GM18517 (cell line): ENCODE results near the gene PHF1.

ENCODE experiments used
- ATAC-seq: cut with Tn5 transposase; IDR thresholded peaks from one replicate; pipeline ENCODE4 v1.9.1; 2021; ENCODE audit warnings: mild to moderate bottlenecking, moderate library complexity; ENCODE audit not compliant: unreplicated experiment

Gene PHF1

DNA sequence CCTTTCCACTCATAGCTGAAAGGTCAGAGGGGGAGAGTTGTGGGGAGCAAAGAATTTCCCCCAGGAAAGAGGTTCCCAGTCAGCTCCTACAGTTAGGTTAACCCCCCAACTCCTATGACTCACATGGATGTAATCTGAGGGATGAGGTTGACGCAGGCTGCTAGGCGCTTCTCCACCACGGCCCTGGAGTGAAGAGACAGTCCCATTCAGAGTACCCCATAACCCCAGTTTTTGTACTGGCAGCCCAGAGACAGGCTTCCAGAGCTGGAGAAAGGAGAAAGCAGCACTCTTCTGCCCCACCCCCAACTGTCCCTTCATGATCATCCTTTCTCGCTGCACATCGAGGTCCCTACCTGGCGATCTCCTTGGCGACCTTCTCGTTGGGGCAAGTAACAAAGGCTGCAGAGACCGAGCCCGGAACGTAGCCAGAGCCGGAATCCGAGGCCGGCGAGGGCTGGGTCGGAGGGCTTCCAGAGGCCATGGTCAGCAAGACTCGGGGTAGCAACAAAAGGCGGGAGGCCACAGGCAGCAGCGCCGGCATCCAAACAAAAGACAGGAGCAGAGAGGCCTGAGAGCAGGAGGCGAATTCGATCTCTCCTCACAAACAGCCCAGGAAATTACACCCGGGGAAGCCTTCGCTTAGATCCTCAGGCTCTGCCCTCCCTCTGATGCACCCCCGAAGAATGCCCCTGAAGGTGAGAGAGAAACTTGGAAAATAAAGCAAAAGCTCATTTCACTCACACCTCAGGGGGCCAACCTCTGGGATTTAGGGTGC, 6.5 kb downstream of the PHF1 start:
- no peak for ATAC-seq

DNA sequence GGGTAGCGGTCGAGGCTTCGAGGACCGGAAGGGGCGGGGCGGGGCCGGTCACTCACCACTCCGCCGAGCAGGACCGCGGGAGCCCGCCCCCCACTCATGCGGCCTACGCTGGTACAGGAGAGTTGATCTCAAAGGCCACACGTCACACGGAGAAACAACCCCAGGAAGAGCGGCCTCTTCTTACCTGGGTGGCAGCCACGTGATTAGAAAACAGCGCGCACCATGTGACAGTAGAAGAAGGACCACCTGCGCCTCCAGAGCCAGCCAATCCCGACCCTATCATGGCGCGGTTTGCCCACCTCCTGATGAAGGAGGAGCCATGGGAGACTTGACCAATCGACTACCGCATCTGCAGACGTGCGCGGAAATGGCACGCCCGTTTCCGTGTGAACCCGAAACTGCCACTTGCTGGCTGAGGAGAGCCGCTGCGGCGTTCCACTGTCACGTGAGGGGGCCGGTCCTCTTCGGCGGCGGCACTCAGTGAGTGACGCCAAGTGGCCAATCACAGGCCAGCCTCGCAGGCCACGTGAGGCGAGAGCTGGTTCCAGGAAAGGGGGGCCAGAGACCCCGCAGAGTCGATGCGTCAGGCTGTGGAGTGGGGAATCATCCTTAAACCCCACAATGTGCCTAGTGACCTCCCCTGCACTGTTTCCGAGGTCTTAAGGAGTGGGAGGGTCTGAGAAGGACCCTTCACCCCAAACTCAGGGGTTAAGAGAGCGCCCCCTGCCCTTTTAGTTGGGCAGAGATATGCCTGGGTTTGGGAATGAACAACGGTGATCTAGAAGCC, 7.3 kb downstream of the PHF1 start, which contains the start of gene CUTA:
CUTA (minus strand) TSS at position 205 of the 787 bp plus-strand sequence; CDS start at position 98, 107 bp downstream.
- peak; percentile 85 for ATAC-seq

DNA sequence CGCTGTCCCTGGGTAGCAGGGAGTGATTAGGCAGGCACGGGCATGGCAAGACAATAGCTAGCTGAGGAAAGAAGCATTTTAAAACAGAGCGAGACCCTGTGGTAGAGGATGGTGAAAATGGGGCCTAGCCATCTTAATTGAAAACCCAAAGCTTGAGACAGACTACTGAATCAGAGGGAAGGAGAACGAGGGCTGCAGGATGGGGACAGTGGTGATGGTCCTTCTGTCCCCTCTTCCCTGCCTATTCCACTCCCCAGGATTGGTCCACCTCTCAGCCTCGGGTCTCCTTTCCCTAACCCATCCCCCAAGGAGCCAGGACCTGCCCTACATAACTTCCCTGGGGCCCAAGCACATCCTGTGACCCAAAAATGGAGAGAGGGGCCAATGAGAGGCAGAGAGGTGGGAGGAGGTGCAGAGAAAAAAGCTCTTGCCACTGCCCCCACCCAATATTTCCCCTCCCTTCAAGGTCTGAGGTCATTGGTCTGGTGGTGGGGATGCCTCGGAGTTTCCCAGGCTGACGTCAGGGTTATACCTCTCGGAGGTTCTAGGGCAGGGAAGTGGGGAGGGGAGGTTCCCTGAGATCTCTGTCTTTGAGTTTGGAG, 8.0 kb downstream of the PHF1 start:
- no peak for ATAC-seq

DNA sequence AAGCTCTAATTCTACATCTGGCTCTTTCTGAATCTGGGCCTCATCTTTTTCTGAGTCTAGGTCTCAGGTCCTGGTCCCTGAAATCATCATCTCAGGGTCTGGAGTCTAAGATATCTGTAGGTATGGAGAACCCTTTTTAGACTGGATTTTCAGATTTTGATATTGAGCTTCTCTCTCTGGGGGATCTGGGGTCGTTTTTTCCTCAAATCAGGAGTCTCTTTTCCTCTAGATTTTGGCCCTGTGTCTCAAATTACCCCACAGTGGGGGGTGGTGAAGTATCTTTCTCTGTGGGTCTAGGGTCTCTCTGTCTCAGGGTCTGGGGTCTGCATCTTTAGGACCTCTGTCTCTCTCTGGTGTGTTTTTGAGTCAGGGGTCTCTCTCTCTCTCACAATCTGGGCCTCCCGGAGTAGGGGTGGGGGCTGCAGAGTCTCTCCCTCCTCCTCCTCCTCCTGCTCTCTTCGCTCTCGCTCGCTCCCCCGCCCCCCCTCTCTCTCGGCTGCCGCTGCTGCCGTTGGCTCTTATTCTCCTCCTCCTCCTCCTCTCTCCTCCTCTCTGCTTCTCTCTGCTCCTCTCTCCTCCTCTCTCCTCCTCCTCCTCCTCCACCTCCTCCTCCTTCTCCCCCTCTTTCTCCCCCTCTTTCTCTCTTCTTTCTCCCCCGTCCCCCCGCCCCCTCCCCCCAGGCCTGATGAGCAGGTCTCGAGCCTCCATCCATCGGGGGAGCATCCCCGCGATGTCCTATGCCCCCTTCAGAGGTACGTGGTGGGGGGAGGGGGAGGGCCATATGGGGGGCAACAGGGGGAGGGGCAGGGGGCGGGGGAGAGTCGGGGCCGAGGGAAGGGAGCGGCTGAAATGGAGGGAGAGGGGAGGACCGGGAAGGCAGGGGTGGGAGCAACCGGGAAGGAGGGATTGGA, 9.0 kb downstream of the PHF1 start, which contains the start of gene SYNGAP1:
SYNGAP1 (plus strand) TSS at position 486 of the 911 bp plus-strand sequence; CDS start at position 686, 200 bp downstream.
- no peak for ATAC-seq

DNA sequence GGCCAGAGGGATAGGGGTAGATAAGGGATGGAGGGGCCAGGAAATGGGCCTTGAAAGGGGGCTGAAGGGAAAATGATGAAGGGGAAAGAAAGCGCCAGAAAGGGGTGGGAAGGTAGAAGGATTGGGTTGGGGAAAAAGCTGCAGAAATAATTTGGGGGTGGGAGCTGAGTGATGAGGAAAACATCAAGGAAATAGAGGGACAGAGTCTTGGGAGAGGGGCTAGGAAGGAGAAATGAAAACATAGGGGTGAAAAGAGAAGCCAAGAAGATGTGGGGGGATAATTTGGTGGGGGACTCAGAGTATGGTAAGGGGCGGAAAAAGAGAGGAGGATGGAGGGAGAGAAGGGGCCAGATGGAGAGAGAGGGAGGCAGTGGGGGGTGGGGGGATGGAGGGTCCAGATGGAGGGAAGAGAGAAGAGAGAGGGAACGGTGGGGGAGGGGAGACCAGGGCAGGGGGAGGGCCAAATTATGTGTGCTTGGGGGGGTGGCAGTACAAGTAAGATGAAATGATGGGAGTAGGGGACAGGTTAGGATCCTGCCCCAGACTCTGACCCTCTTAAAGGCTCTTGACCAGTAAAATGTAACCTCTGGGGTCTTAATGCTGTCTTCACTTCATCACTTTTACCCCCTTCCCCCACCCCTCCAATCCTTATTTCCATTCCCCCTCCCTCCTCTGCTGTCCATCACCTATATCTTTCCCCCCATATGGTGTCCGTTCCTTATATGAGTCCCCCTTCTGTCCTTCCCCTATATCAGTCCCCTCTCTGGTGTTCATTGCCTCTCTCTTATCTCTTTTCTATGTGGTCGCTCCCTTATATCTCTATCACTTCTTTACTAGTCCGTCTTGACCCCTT, 9.9 kb downstream of the PHF1 start:
- ATAC-seq: no peak

DNA sequence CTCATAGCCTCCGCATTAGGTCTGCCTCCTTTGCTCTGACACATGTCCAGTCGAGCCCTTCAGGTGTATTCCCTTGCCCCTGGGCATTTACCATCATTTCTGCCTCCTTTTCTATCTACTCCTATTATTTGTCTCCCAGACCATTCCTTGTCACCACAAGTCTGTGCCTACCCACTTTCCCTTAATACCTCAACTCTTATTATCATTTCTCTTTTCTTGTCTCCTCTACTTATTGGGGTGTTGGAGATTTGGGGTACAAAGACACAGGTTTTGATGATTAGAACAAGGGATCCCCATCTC, 10.5 kb downstream of the PHF1 start:
- ATAC-seq: no peak

DNA sequence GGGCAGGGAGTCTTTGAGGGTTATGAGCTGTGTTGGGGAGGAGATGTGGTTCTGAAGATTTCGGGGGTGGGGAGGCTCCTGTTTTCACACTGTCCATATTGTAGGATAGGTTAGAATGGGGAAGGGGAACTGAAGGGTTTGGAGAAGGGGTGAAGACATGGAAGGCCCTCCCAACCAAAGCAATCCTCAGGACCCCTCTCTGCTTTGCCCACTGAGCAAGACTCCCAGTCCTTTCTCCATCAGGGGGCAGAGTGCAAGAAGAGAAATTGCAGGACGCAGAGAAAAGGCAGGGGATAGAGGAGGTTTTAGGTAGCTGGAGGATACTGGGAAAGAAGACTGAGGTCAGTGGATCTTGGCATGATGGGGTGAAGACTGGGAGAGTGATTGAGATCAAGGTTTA, 13.0 kb downstream of the PHF1 start:
- ATAC-seq: no peak

DNA sequence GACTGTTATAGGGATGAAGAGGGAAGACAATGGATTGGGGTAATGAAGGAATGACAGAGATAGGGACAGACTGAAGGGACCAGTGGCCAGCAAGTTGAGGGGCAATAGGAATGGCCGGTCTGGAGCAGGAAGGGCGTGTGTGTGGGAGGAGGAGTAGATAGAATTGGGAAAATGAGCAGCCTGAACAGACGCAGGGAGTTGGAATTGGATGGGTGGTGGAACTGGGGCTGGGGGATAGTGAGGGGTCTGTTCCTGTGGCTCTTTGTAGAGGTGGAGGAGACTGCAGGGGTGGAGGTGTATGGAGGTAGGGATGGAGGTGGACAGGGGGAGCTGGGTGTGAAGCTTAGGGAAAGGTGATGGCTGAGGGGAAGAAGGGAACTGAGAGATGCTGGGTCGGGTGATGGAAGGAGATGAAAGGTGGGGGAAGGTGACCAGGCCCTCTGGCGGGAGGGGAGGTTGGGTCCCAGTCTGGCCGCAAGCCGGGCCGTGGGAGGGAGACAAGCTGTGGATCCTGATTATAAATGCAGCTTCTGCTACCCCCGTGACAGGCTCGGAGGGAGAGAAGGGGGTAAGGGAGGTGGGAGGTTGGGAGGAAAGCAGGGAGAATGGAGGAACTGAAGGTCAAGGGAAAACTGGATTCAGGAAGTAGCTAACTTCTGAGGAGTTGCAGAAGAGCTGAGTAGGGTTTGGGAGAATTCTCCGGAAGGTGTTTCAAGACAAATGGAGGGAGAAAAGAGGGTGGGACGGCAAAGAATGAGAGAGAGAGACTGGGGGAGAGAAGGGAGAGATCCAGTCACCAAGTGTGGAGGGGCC, 14.2 kb downstream of the PHF1 start:
- no peak for ATAC-seq

DNA sequence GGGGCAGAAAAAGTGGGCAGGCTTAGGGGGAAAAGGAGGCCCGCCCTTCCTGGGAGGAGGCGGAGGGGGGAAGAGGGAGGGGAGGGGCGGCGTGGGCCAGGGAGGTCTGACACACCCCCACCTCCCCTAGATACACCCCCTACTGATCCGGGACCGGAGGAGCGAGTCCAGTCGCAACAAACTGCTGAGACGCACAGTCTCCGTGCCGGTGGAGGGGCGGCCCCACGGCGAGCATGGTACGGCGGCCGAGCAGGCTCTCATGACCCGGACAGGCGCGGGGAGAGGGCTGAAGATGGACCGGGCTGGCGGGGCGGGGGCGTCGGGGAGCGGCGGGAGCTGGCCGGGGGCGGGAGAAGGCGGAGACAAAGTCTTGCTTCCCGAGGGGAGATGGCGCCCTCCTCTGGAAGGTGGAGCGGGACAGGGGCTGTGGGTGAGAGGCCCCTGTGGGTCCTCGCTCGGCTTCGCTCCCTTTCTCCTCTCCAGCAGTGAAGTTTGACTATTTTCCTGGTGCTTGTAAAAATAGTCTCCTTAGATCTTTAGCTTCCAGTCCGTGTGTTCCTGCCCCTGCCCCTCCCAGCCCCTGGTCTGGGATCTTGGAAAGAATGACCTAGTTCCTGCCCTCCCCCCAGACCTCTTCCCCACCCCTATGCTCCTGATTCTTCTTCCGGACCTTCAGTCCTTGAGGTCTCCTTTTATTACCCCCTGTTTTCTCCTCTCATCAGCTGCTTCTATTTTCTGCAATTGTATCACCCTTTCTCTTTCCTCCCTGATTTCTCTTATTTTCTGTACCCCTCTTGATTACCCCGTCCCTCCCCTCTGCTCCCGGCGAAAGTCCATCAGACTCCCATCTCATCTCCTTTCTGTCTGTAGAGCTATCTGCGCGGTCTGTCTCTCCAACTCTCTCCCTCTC, 15.1 kb downstream of the PHF1 start:
- ATAC-seq: no peak

DNA sequence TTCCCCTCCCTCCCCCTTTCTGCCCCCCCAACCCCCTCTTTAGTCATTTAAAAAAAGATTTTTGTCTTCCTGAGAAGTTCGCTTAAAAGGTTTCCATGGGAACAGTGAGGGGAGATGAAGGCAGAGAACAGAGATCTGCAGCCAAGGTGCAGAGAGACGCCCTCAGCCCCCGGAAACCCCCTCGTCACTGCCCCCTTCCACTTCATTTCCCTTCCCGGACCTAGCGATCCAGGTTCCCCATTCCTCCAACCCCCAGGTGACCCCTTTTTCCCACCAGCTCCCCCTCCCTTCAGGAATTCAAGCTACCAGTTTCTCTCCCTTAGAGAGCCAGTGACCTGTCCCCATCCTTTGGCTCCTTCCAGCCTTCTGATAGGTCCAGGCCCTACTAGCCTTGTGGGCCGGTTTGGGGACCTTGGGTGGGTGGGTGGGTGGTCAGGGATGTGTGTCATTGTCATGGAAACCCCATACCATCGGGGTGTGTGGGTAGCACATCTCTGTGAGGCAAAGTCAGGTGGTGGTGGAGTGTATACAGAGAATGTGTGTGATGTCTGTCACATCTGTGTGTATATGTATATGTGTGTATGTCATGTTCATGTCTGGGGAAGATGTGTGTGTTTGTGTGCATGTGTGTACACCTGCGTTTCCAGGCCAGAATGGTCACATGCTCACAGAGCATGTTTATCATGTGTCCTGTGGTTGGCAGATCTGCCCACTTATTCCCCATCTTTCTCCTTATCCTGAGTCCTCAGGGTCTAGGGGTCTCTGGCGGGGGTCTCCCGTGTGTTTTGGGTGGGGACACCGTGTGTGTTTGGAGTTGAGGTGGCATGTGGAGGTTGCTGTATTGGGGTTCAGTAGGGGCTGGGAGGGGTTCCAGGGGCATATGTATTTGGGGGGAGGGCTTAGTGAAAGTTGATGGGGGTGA, 16.0 kb downstream of the PHF1 start:
- ATAC-seq: no peak

DNA sequence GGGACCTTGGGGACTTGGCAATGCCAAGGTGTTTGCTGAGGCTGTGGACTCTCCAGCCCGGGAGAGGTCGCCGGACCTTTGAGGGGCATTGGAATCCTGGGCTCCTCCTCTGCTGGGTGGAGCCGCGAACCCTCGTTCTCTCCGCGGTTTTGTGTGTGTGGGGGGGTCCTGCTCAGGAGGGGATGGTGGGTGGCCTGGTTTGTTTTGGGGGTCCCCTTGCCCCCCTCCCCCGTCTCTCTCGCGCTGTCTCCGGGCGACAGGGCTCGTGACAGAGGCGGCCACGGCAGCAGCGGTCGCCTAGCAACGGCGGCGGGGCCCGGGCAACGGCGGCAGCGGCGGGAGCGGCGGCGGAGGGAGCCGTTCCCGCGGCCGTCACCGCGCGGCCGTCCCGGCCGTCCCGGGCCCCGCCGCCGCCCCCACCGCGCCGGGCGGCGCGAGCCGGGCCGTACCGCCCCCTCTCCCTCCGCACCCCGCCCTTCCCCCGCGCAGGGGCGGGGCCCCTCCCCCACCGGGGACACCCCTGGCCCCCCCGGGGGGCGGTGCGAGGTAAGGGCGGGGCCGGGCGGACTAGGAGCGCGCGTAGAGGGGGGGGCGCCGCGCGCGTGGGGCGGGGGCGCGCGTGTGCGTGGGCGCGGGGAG, 16.9 kb downstream of the PHF1 start:
- no peak for ATAC-seq

DNA sequence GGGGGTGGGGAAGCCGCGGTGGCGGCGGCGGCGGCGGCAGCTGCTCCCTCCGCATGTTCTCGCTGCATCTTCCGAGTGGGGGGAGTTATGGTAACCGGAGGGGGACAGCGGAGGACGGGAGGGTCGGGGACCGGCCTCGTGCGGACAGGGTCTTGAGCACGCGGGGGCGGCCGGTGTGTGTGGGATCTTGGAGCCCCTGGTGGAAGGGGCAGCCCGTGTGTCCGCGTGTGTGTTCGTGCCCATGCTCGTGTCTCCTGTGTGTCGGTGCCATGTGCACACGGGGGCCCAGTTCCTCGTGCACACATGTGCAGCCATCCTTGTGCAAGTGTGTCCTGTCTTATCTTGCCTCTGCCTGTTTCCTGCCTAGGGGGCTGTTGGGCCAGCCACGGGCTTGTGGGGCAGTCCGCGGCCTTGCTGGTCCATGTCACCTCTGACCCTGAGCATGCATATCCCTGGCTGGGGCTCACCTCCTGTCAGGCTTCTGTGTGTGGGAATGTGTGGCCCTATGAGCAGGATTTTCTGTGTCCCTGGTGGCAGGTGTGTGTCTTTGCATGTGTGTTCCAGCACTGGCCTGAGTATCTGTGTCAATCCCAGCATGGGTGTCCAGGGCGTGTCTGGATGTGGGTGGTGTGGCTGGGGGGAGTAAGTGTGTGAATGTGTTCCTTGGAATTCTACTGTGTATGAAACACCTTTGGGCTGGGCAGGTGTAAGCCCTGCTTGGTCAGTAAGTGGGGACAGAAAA, 17.6 kb downstream of the PHF1 start:
- no peak for ATAC-seq

DNA sequence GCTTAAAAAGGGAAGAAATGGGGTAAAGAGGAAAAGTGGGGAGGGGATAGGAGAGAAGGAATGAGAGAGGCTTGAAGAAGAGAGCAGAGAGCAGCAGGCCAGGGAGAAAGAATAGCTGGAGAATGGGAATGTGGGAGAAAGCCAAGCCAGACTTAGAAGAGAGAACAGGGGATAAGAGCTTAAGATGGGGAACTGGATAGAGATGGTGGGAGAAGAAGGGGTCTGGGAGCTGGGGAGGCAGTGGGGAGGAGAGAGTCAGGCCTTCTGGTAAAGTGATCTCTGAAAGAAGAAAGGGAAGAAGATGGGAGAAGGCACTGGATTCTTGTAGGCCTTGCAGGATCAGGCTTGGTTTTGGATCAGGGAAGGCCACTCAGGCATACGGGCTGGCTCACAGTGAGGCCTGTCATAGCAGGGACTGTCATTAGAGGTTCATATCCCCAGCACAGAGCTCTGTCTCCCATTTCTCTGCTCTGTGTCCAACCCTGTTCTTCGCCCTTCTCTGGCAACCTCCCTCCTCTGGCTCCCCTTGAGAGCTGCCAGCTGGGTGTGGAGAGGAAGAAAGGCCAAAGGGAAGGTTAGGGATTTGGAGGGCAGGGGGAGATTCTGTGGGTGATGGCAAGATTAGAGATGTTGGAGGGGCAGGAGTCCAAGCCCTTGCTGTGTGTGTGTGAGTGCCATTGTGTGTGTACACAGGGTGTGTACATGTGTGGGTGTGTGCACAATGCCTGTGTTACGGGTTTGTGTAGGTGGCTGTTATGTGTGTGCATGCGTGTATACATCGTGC, 18.3 kb downstream of the PHF1 start:
- no peak for ATAC-seq

DNA sequence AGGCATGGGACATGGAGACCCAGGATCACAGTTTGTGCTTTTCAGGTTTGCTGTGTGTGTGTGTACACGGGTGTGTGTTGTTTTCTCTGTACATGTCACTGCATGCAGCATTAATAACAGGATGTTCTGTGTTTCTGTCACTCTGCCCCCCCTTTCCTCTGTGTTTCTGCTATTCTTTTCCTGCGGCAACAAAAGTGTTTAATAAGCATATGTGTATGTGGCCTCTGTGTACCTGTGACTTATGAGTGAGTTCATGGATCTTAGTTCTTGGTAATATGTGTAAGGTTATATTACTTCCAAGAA, 18.9 kb downstream of the PHF1 start:
- no peak for ATAC-seq

DNA sequence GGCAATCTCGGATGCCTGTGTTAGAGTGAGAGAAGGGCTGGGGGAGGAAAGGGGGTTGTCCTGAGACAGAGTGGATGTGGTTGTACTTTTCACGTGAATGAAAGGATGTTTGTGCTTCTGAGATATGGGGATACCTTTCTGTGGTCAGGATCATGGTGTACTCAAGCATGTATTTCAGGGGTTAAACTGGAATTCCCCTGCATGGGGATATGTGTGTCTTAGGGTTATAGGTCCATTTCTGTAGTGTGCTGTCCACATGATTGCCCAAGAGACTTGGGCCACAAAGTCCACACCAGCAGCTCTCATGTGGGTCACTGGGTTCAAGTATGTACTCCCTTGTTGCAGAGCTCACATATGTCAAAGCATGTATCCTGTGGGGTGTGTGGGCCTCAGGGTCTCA, 19.5 kb downstream of the PHF1 start:
- ATAC-seq: no peak
